Measurements from ENCODE around the gene SLC4A9.

DNA sequence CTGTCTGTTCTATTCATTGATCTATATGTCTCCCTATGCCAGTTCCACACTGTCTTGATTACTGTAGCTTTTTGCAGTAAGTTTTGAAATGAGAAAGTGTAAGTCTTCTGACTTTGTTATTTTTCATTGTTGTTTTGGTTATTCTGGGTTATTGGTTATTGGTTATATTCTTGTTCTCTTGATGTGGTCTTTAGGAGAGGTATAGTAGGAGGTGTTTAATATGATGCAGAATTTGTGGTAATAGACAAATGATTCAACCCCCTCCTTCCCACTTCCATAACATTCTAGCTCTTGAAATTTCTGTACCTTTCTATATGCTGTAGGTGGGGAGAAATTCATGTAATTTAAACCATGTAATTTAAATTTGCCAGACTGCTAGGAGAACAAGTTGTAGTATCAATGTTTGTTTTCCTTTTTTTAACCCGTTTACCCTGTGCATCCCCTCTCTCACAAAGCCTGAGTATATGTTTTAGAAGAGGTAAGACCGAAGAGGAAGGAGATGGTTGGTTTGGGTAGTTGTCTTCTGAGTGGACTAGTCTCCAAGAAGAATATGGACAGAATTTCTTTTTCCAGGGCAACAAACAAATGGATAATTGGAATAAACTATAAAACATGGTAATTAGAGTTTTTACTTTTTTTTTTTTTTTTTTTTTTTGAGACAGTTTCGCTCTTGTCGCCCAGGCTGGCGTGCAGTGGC is 60.8 kb downstream of the SLC4A9 start:
- TF ChIP-seq, protein P1, sequence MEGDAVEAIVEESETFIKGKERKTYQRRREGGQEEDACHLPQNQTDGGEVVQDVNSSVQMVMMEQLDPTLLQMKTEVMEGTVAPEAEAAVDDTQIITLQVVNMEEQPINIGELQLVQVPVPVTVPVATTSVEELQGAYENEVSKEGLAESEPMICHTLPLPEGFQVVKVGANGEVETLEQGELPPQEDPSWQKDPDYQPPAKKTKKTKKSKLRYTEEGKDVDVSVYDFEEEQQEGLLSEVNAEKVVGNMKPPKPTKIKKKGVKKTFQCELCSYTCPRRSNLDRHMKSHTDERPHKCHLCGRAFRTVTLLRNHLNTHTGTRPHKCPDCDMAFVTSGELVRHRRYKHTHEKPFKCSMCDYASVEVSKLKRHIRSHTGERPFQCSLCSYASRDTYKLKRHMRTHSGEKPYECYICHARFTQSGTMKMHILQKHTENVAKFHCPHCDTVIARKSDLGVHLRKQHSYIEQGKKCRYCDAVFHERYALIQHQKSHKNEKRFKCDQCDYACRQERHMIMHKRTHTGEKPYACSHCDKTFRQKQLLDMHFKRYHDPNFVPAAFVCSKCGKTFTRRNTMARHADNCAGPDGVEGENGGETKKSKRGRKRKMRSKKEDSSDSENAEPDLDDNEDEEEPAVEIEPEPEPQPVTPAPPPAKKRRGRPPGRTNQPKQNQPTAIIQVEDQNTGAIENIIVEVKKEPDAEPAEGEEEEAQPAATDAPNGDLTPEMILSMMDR (IDR thresholded peaks at IDR 0.05; ENCODE audit: low read depth, low read length, poor library complexity, severe bottlenecking): no peak
- no peak for TF ChIP-seq EZH2phosphoT487 (IDR thresholded peaks at IDR 0.05; ENCODE audit: borderline replicate concordance, low read length)
